Fibroblast of upper back skin (primary cell): ENCODE data around the gene WWOX.
"Not testable (repeated sequence)": the region's sequence is repeated elsewhere in the genome, so short reads cannot be mapped to it uniquely, and the experiment has no call there.

ENCODE experiments used
- DNase-seq: peaks from one replicate; pipeline ENCODE4 v3.0.0-alpha.2; 2013

The WWOX gene

GRCh38 chr16:78099271-78100111, at the start of gene WWOX:
WWOX (plus strand) TSS chr16:78099654.
- peak; percentile 99 for DNase-seq

GRCh38 chr16:78050734-78051400, 48.6 kb upstream of the WWOX start:
- DNase-seq, result no peak

GRCh38 chr16:78057803-78058564, 41.5 kb upstream of the WWOX start:
- DNase-seq, result no peak

- DNase-seq, result not testable (repeated sequence)
Observed at GRCh38 chr16:78059806-78060205, 39.6 kb upstream of the WWOX start.

GRCh38 chr16:78060295-78060694, 39.2 kb upstream of the WWOX start:
- DNase-seq, result no peak

GRCh38 chr16:78060809-78061208, 38.6 kb upstream of the WWOX start:
- no peak for DNase-seq

- peak; percentile 1 for DNase-seq
Observed at GRCh38 chr16:78065319-78065718, 34.1 kb upstream of the WWOX start.

GRCh38 chr16:78069913-78070312, 29.5 kb upstream of the WWOX start:
- no peak for DNase-seq

GRCh38 chr16:78072275-78072674, 27.2 kb upstream of the WWOX start:
- DNase-seq, result no peak

- DNase-seq, result no peak
Observed at GRCh38 chr16:78075800-78076199, 23.7 kb upstream of the WWOX start.

GRCh38 chr16:78081341-78081740, 18.1 kb upstream of the WWOX start:
- DNase-seq, result no peak

GRCh38 chr16:78091419-78091818, 8.0 kb upstream of the WWOX start:
- no peak for DNase-seq

GRCh38 chr16:78092758-78093157, 6.7 kb upstream of the WWOX start:
- no peak for DNase-seq

GRCh38 chr16:78094166-78094565, 5.3 kb upstream of the WWOX start:
- DNase-seq, result no peak

- DNase-seq, result no peak
Observed at GRCh38 chr16:78094998-78095397, 4.5 kb upstream of the WWOX start.

GRCh38 chr16:78096386-78096785, 3.1 kb upstream of the WWOX start:
- DNase-seq, result peak; percentile 7

GRCh38 chr16:78097548-78097947, 1.9 kb upstream of the WWOX start:
- DNase-seq, result no peak

- DNase-seq, result no peak
Observed at GRCh38 chr16:78098087-78098486, 1.4 kb upstream of the WWOX start.

- no peak for DNase-seq
Observed at GRCh38 chr16:78098595-78099270, 721 bp upstream of the WWOX start.

- DNase-seq, result no peak
Observed at GRCh38 chr16:78100112-78100467, 636 bp downstream of the WWOX start.

- no peak for DNase-seq
Observed at GRCh38 chr16:78102122-78102660, 2.7 kb downstream of the WWOX start.

- DNase-seq, result no peak
Observed at GRCh38 chr16:78102865-78103264, 3.4 kb downstream of the WWOX start.

GRCh38 chr16:78105517-78105916, 6.1 kb downstream of the WWOX start:
- DNase-seq, result no peak
